ENCODE data around the gene ZNF664. TPM values are rescaled to one million over a fixed set of nuclear protein-coding genes. Genes with fewer than 3 reads are reported as not detected.

Gene ZNF664
- total RNA-seq, 1 experiment from 2014 or later, result 87.6 TPM

- H3K4me2 ChIP-seq, result no peak overlapping the region
- peaks cover 7% of the 10 kb centered on the region for H3K36me3 ChIP-seq (ENCODE audit: low read depth)
- no TSS peak for BruUV-seq (replicated peaks)
- no peak for DNase-seq
- no peak overlapping the region for H2AFZ ChIP-seq
- no peaks in the 10 kb centered on the region for H3K9me2 ChIP-seq (ENCODE audit: insufficient read depth)
- TF ChIP-seq EZH2 (IDR thresholded peaks at IDR 0.05; ENCODE audit: low read depth) (no peak), CTCF (conservative IDR thresholded peaks at IDR 0.05) (no peak)
- no peaks in the 10 kb centered on the region for H3K79me2 ChIP-seq (ENCODE audit: low read depth)
- intact Hi-C loops (cut with micrococcal nuclease; ENCODE audit: unreplicated experiment), result no loop called here
- CTCF ChIA-PET, result no interaction called here
- H3K27me3 ChIP-seq (ENCODE audit: insufficient read depth, low read depth), result no peaks in the 10 kb centered on the region
- POLR2A ChIA-PET (ENCODE audit: unreplicated experiment), result no interaction called here
- H4K20me1 ChIP-seq (ENCODE audit: insufficient read depth), result peaks cover 6% of the 10 kb centered on the region
- no peaks in the 10 kb centered on the region for H3F3A ChIP-seq (ENCODE audit: insufficient read depth, low read depth)
- H3K27ac ChIP-seq, result no peak overlapping the region
- no peaks in the 10 kb centered on the region for H3K9me3 ChIP-seq (ENCODE audit: insufficient read depth, low read depth)
- no peaks in the 10 kb centered on the region for H3K4me1 ChIP-seq (replicated peaks; ENCODE audit: insufficient read depth)
- H3K4me3 ChIP-seq, result no peak overlapping the region
Observed at GRCh38 chr12:124006846-124007713, 34.1 kb downstream of the ZNF664 start.

- Histone ChIP-seq H3K36me3 (ENCODE audit: low read depth) (peaks cover 14% of the 10 kb centered on the region), H3K4me3 (no peak overlapping the region), H4K20me1 (ENCODE audit: insufficient read depth) (peaks cover 3% of the 10 kb centered on the region; the same call in 1 of the 2 replicates), H3K9me3 (ENCODE audit: insufficient read depth, low read depth) (no peaks in the 10 kb centered on the region), H3K27ac (no peak overlapping the region), H3K9me2 (ENCODE audit: insufficient read depth) (no peaks in the 10 kb centered on the region), H3K27me3 (ENCODE audit: insufficient read depth, low read depth) (no peaks in the 10 kb centered on the region), H3F3A (ENCODE audit: insufficient read depth, low read depth) (no peaks in the 10 kb centered on the region), H3K79me2 (ENCODE audit: low read depth) (no peaks in the 10 kb centered on the region), H2AFZ (no peak overlapping the region), H3K4me2 (no peak overlapping the region), H3K4me1 (replicated peaks; ENCODE audit: insufficient read depth) (no peaks in the 10 kb centered on the region)
- no peak for DNase-seq
- CTCF ChIA-PET, result no interaction called here
- intact Hi-C loops (cut with micrococcal nuclease; ENCODE audit: unreplicated experiment), result no loop called here
- no TSS peak for BruUV-seq (replicated peaks)
- POLR2A ChIA-PET (ENCODE audit: unreplicated experiment), result no interaction called here
- TF ChIP-seq EZH2 (IDR thresholded peaks at IDR 0.05; ENCODE audit: low read depth) (no peak), CTCF (conservative IDR thresholded peaks at IDR 0.05) (no peak)
Observed at GRCh38 chr12:124007826-124008570, 35.0 kb downstream of the ZNF664 start.

- ChIA-PET POLR2A (ENCODE audit: unreplicated experiment) (no interaction called here), CTCF (no interaction called here)
- no peaks in the 10 kb centered on the region for H3K9me3 ChIP-seq (ENCODE audit: insufficient read depth, low read depth)
- H3K4me2 ChIP-seq, result no peak overlapping the region
- TF ChIP-seq CTCF (conservative IDR thresholded peaks at IDR 0.05), result no peak
- H3F3A ChIP-seq (ENCODE audit: insufficient read depth, low read depth), result no peaks in the 10 kb centered on the region
- no peak overlapping the region for H3K4me3 ChIP-seq
- no peak overlapping the region for H2AFZ ChIP-seq
- H3K36me3 ChIP-seq (ENCODE audit: low read depth), result peaks cover 14% of the 10 kb centered on the region
- H3K4me1 ChIP-seq (replicated peaks; ENCODE audit: insufficient read depth), result no peaks in the 10 kb centered on the region
- no TSS peak for BruUV-seq (replicated peaks)
- intact Hi-C loops (cut with micrococcal nuclease; ENCODE audit: unreplicated experiment), result no loop called here
- H4K20me1 ChIP-seq (ENCODE audit: insufficient read depth), result 0 out of 2 replicates have a peak, but pooled peaks cover 2% of the 10 kb centered on the region
- no peak overlapping the region for H3K27ac ChIP-seq
- no peaks in the 10 kb centered on the region for H3K9me2 ChIP-seq (ENCODE audit: insufficient read depth)
- no peak for DNase-seq
- no peaks in the 10 kb centered on the region for H3K27me3 ChIP-seq (ENCODE audit: insufficient read depth, low read depth)
- H3K79me2 ChIP-seq (ENCODE audit: low read depth), result no peaks in the 10 kb centered on the region
Observed at GRCh38 chr12:124008595-124008994, 35.6 kb downstream of the ZNF664 start.
